GM12891 (cell line): Measurements from ENCODE around the gene SFRP5.

Source experiments
- PAX5 ChIP-seq: IDR thresholded peaks from 2 replicates; pipeline ENCODE4 v1.6.1; 2011; ENCODE audit warnings: low read length, moderate library complexity, mild to moderate bottlenecking; ENCODE audit not compliant: insufficient read depth, severe bottlenecking
- POLR2A ChIP-seq: IDR thresholded peaks from 2 replicates; pipeline ENCODE4 v1.6.1; 2011; ENCODE audit warnings: low read depth, low read length, control low read depth
- POLR2AphosphoS5 ChIP-seq: IDR thresholded peaks from 2 replicates; pipeline ENCODE4 v1.6.1; 2011; ENCODE audit warnings: low read depth, low read length, control low read depth
- POU2F2 ChIP-seq: IDR thresholded peaks from 2 replicates; pipeline ENCODE4 v1.6.1; 2011; ENCODE audit warnings: low read depth, mild to moderate bottlenecking, control low read depth, low read length, moderate library complexity
- SPI1 ChIP-seq: IDR thresholded peaks from 2 replicates; pipeline ENCODE4 v1.6.1; 2011; ENCODE audit warnings: low read depth, low read length, control low read depth
- TAF1 ChIP-seq: IDR thresholded peaks from 2 replicates; pipeline ENCODE4 v1.6.1; 2011; ENCODE audit warnings: low read depth, low read length, control low read depth

GRCh38 chr10:97795886-97796285 is 24.1 kb upstream of the SFRP5 start:
- TF ChIP-seq TAF1 = no peak
- TF ChIP-seq POLR2A = no peak
- TF ChIP-seq POLR2AphosphoS5 = no peak
- TF ChIP-seq POU2F2 = no peak
- TF ChIP-seq SPI1 = no peak
- TF ChIP-seq PAX5 = no peak
